ENCODE results near the gene GYG2. TPM values are rescaled to one million over a fixed set of nuclear protein-coding genes. Genes with fewer than 3 reads are reported as not detected.

GYG2 gene
- polyA plus RNA-seq, 1 of the 3 experiments (the other 2 are of a cell fraction), result 1.8 TPM

GRCh38 chrX:2782778-2783177 lies 46.0 kb upstream of the GYG2 start:
- Histone ChIP-seq H3K27me3 (ENCODE audit: insufficient read depth) (peaks cover 10% of the 10 kb centered on the region; the same call in 1 of the 2 replicates), H3K9me3 (no peaks in the 10 kb centered on the region), H3K4me2 (no peak overlapping the region), H3K79me2 (ENCODE audit: insufficient read depth) (no peaks in the 10 kb centered on the region), H3K4me3 (ENCODE audit: low read depth in 2 of 2, low read length in 1 of 2) (no peak overlapping the region), H3K36me3 (replicated peaks in 1 of 2; ENCODE audit: control insufficient read depth in 1 of 2, insufficient read depth in 2 of 2, low read length in 1 of 2) (no peaks in the 10 kb centered on the region), H2AFZ (ENCODE audit: low read depth) (no peak overlapping the region), H4K20me1 (ENCODE audit: insufficient read depth) (no peaks in the 10 kb centered on the region), H3K27ac (ENCODE audit: low read depth in 2 of 2, low read length in 1 of 2) (no peak overlapping the region), H3K9ac (no peak overlapping the region), H3K4me1 (ENCODE audit: control insufficient read depth in 1 of 2, insufficient read depth in 2 of 2, low read depth in 1 of 2, low read length in 1 of 2) (no peaks in the 10 kb centered on the region), H3K9me2 (no peaks in the 10 kb centered on the region), H3F3A (replicated peaks; ENCODE audit: insufficient read depth) (no peaks in the 10 kb centered on the region)
- POLR2A ChIA-PET, result no interaction called here
- WGBS (ENCODE audit: low lambda C conversion rate), result 16% methylated on average over 4 of the region's 4 CpGs
- CTCF ChIA-PET, result no interaction called here
- no peak for TF ChIP-seq JUND (IDR thresholded peaks at IDR 0.05)
- no peak for TF ChIP-seq YY1 (IDR thresholded peaks at IDR 0.05; ENCODE audit: low read depth)
- no peak for TF ChIP-seq FOXJ3 (CRISPR knock-in tag; IDR thresholded peaks at IDR 0.05)
- TF ChIP-seq SIN3A (IDR thresholded peaks at IDR 0.05; ENCODE audit: borderline replicate concordance, low read depth, low read length), result no peak
- no peak for TF ChIP-seq ZBTB33 (IDR thresholded peaks at IDR 0.05; ENCODE audit: borderline replicate concordance, low read depth)
- TF ChIP-seq EP300 (IDR thresholded peaks at IDR 0.05; ENCODE audit: borderline replicate concordance in 1 of 2, low read depth in 1 of 2, low read length in 1 of 2), result no peak
- no peak for TF ChIP-seq RAD21 (IDR thresholded peaks at IDR 0.05; ENCODE audit: low read length)
- TF ChIP-seq NFIC (IDR thresholded peaks at IDR 0.05; ENCODE audit: borderline replicate concordance), result no peak
- TF ChIP-seq CHD2 (IDR thresholded peaks at IDR 0.05; ENCODE audit: low read length, partially characterized antibody), result no peak
- no peak for TF ChIP-seq EZH2phosphoT487 (IDR thresholded peaks at IDR 0.05; ENCODE audit: borderline replicate concordance, low read depth)
- TF ChIP-seq MEF2A (IDR thresholded peaks at IDR 0.05; ENCODE audit: borderline replicate concordance, low read depth), result no peak
- no peak for TF ChIP-seq USF1 (IDR thresholded peaks at IDR 0.05; ENCODE audit: borderline replicate concordance, low read depth)
- no peak for TF ChIP-seq TCF12 (IDR thresholded peaks at IDR 0.05)
- no peak for DNase-seq

GRCh38 chrX:2784026-2784425 lies 44.7 kb upstream of the GYG2 start:
- WGBS (ENCODE audit: low lambda C conversion rate), result 22% methylated on average over 6 of the region's 6 CpGs

More at GRCh38 chrX:2784026-2784425, 44.7 kb upstream of the GYG2 start:
- no peak overlapping the region for H3K9ac ChIP-seq
- H3K4me3 ChIP-seq (ENCODE audit: low read depth in 2 of 2, low read length in 1 of 2), result no peak overlapping the region
- no peaks in the 10 kb centered on the region for H3K9me3 ChIP-seq
- TF ChIP-seq USF2 (IDR thresholded peaks at IDR 0.05; ENCODE audit: borderline replicate concordance, low read depth, low read length), result no peak
- TF ChIP-seq USF1 (IDR thresholded peaks at IDR 0.05; ENCODE audit: borderline replicate concordance, low read depth), result no peak
- TF ChIP-seq TCF12 (IDR thresholded peaks at IDR 0.05), result no peak
- TF ChIP-seq RCOR1 (IDR thresholded peaks at IDR 0.05; ENCODE audit: low read length), result no peak
- no peak for TF ChIP-seq CTCF (IDR thresholded peaks at IDR 0.05)
- no peak for TF ChIP-seq TAF1 (IDR thresholded peaks at IDR 0.05; ENCODE audit: borderline replicate concordance, low read depth, low read length)
- TF ChIP-seq GATA2 (CRISPR knock-in tag; IDR thresholded peaks at IDR 0.05), result no peak
- TF ChIP-seq NFIC (IDR thresholded peaks at IDR 0.05; ENCODE audit: borderline replicate concordance), result no peak
- no peak for TF ChIP-seq SIN3A (IDR thresholded peaks at IDR 0.05; ENCODE audit: borderline replicate concordance, low read depth, low read length)
- TF ChIP-seq EP300 (IDR thresholded peaks at IDR 0.05; ENCODE audit: borderline replicate concordance in 1 of 2, low read depth in 1 of 2, low read length in 1 of 2), result no peak
- no peak for TF ChIP-seq FOSL2 (IDR thresholded peaks at IDR 0.05; ENCODE audit: borderline replicate concordance, low read depth)
- no peak for TF ChIP-seq MEF2A (IDR thresholded peaks at IDR 0.05; ENCODE audit: borderline replicate concordance, low read depth)
- TF ChIP-seq PBX3 (IDR thresholded peaks at IDR 0.05), result no peak
- no peak for TF ChIP-seq FOXJ3 (CRISPR knock-in tag; IDR thresholded peaks at IDR 0.05)
- TF ChIP-seq JUND (IDR thresholded peaks at IDR 0.05), result no peak
- no peaks in the 10 kb centered on the region for H4K20me1 ChIP-seq (ENCODE audit: insufficient read depth)
- no peak overlapping the region for H2AFZ ChIP-seq (ENCODE audit: low read depth)
- H3K79me2 ChIP-seq (ENCODE audit: insufficient read depth), result no peaks in the 10 kb centered on the region
- H3K27ac ChIP-seq (ENCODE audit: low read depth in 2 of 2, low read length in 1 of 2), result no peak overlapping the region
- H3F3A ChIP-seq (replicated peaks; ENCODE audit: insufficient read depth), result no peaks in the 10 kb centered on the region
- ChIA-PET CTCF (no interaction called here), POLR2A (no interaction called here)
- no peaks in the 10 kb centered on the region for H3K9me2 ChIP-seq
- peaks cover 6% of the 10 kb centered on the region; the same call in 1 of the 2 replicates for H3K27me3 ChIP-seq (ENCODE audit: insufficient read depth)
- H3K36me3 ChIP-seq (replicated peaks in 1 of 2; ENCODE audit: control insufficient read depth in 1 of 2, insufficient read depth in 2 of 2, low read length in 1 of 2), result no peaks in the 10 kb centered on the region
- DNase-seq, result no peak
- H3K4me1 ChIP-seq (ENCODE audit: control insufficient read depth in 1 of 2, insufficient read depth in 2 of 2, low read depth in 1 of 2, low read length in 1 of 2), result no peaks in the 10 kb centered on the region
- H3K4me2 ChIP-seq, result no peak overlapping the region

All from SK-N-SH (cell line).